Measurements from ENCODE around the gene KIAA1549. TPM values are rescaled to one million over a fixed set of nuclear protein-coding genes. Genes with fewer than 3 reads are reported as not detected.

The KIAA1549 gene
- total RNA-seq, 3 donors from 2014 or later = 2.0 to 4.2 (median 2.1) TPM

GRCh38 chr7:138974103-138974502, 7.1 kb downstream of the KIAA1549 start:
- no peaks in the 10 kb centered on the region for H3K9me3 ChIP-seq
- H3K4me1 ChIP-seq (ENCODE audit: low read depth) = no peaks in the 10 kb centered on the region
- TF ChIP-seq CTCF (IDR thresholded peaks at IDR 0.05) = no peak
- ATAC-seq (no peak), DNase-seq (no peak)
- H3K4me3 ChIP-seq = no peak overlapping the region
- intact Hi-C loops (cut with DNase I, micrococcal nuclease) = no loop called here
- no peaks in the 10 kb centered on the region for H3K36me3 ChIP-seq (ENCODE audit: low read depth)

- no peaks in the 10 kb centered on the region for H3K36me3 ChIP-seq (ENCODE audit: low read depth)
- no peak for TF ChIP-seq CTCF (IDR thresholded peaks at IDR 0.05)
- H3K9me3 ChIP-seq = no peaks in the 10 kb centered on the region
- DNase-seq (no peak), ATAC-seq (no peak)
- intact Hi-C loops (cut with DNase I, micrococcal nuclease) = no loop called here
- no peak overlapping the region for H3K4me3 ChIP-seq
- no peaks in the 10 kb centered on the region for H3K4me1 ChIP-seq (ENCODE audit: low read depth)
Measured at GRCh38 chr7:138970952-138971351, 10.2 kb downstream of the KIAA1549 start.

GRCh38 chr7:138970446-138970845, 10.7 kb downstream of the KIAA1549 start:
- H3K4me3 ChIP-seq = no peak overlapping the region
- intact Hi-C loops (cut with DNase I, micrococcal nuclease) = no loop called here
- H3K9me3 ChIP-seq = no peaks in the 10 kb centered on the region
- no peaks in the 10 kb centered on the region for H3K36me3 ChIP-seq (ENCODE audit: low read depth)
- no peak for TF ChIP-seq CTCF (IDR thresholded peaks at IDR 0.05)
- ATAC-seq (no peak), DNase-seq (no peak)
- no peaks in the 10 kb centered on the region for H3K4me1 ChIP-seq (ENCODE audit: low read depth)

GRCh38 chr7:138967159-138967558, 14.0 kb downstream of the KIAA1549 start:
- ATAC-seq = no peak
- Histone ChIP-seq H3K4me3 (no peak overlapping the region), H3K36me3 (ENCODE audit: low read depth) (no peaks in the 10 kb centered on the region), H3K9me3 (no peaks in the 10 kb centered on the region), H3K4me1 (ENCODE audit: low read depth) (no peaks in the 10 kb centered on the region)
- TF ChIP-seq CTCF (IDR thresholded peaks at IDR 0.05) = no peak
- intact Hi-C loops (cut with DNase I, micrococcal nuclease) = no loop called here
- DNase-seq = no peak

GRCh38 chr7:138964624-138965436, 16.4 kb downstream of the KIAA1549 start:
- no peak for ATAC-seq
- Histone ChIP-seq H3K4me1 (ENCODE audit: low read depth) (no peaks in the 10 kb centered on the region), H3K36me3 (ENCODE audit: low read depth) (no peaks in the 10 kb centered on the region), H3K9me3 (no peaks in the 10 kb centered on the region), H3K4me3 (no peak overlapping the region)
- intact Hi-C loops (cut with DNase I, micrococcal nuclease) = no loop called here
- no peak for DNase-seq
- no peak for TF ChIP-seq CTCF (IDR thresholded peaks at IDR 0.05)

Data from mucosa of descending colon (tissue), 3 donors.